GM12878 (cell line): ENCODE results near the gene ZNF304. TPM values are rescaled to one million over a fixed set of nuclear protein-coding genes. Genes with fewer than 3 reads are reported as not detected.

Experiments used
- ATAC-seq: fragments of 200-7000 bp; cut with Tn5 transposase; 3 replicates; pipeline ENCODE4 v1.9.1; 2020; ENCODE audit warnings: mild to moderate bottlenecking, moderate library complexity
- BruUV-seq: library from RNA; stranded (reverse); fragments of 400-500 nt; replicated peaks from 2 replicates; lab custom pipeline; 2021; lab: Mats Ljungman, UMichigan
- CTCF ChIA-PET: fragments of 300-600 bp; sonication (Branson Sonifier 250); formaldehyde crosslinking; extraction: SDS; loops from one replicate; lab custom pipeline; 2021; ENCODE audit warnings: inconsistent platforms; lab: Yijun Ruan, JAX
- POLR2A ChIA-PET: fragments of 350-600 bp; formaldehyde crosslinking; extraction: SDS; loops from one replicate; lab custom pipeline; 2021; ENCODE audit warnings: inconsistent platforms; lab: Charles Lee
- RAD21 ChIA-PET: fragments of 300-600 bp; sonication (Branson Sonifier 250); formaldehyde crosslinking; loops from one replicate; lab custom pipeline; 2023; ENCODE audit warnings: antibody characterized with exemption; ENCODE audit not compliant: unreplicated experiment; lab: Charles Lee
- SMC1A ChIA-PET: fragments of 300-600 bp; sonication (Branson Sonifier 250); formaldehyde crosslinking; loops from one replicate; lab custom pipeline; 2023; ENCODE audit not compliant: unreplicated experiment, uncharacterized antibody; lab: Charles Lee
- DNase-seq: peaks from one replicate; pipeline ENCODE4 v3.0.0-alpha.2; 2011; ENCODE audit warnings: low read depth, low spot score
- FAIRE-seq: peaks from 3 replicates; lab custom pipeline; 2011; peaks lifted over from hg19 to GRCh38; lab: Jason Lieb, UNC
- H2AFZ ChIP-seq: 2 replicates; pipeline ENCODE4 v1.6.0; 2011; ENCODE audit warnings: low read depth, low read length, control low read depth; ENCODE audit not compliant: control insufficient read depth
- H3K27ac ChIP-seq: 2 replicates; pipeline ENCODE4 v1.5.1; 2011; ENCODE audit warnings: control low read depth; ENCODE audit not compliant: control insufficient read depth, insufficient read depth
- H3K27me3 ChIP-seq, 2 experiments: replicated peaks in 1 of 2; 2 replicates each; pipeline versions ENCODE4 v1.6.0 to v1.6.1; 2011; ENCODE audit warnings: low read length in 1 of 2; ENCODE audit not compliant: control insufficient read depth in 2 of 2, insufficient read depth in 2 of 2
- H3K36me3 ChIP-seq, 2 experiments: 2 replicates each; pipeline ENCODE4 v1.5.1; 2011; ENCODE audit warnings: low read length in 1 of 2; ENCODE audit not compliant: control insufficient read depth in 2 of 2, insufficient read depth in 2 of 2
- H3K4me1 ChIP-seq: 2 replicates; pipeline ENCODE4 v1.6.1; 2011; ENCODE audit warnings: mild to moderate bottlenecking, low read length, moderate library complexity, mixed read lengths; ENCODE audit not compliant: control insufficient read depth, insufficient read depth
- H3K4me2 ChIP-seq: 2 replicates; pipeline ENCODE4 v1.6.0; 2011; ENCODE audit warnings: control low read depth; ENCODE audit not compliant: control insufficient read depth, insufficient read depth
- H3K4me3 ChIP-seq: fragments of 200-600 bp; sonication (generic); 2 replicates; pipeline ENCODE4 v1.5.1; 2016
- H3K79me2 ChIP-seq: 2 replicates; pipeline ENCODE4 v1.6.0; 2011; ENCODE audit warnings: low read length; ENCODE audit not compliant: control insufficient read depth, insufficient read depth
- H3K9ac ChIP-seq: 2 replicates; pipeline ENCODE4 v1.8.0; 2011; ENCODE audit warnings: low read length, control low read depth, mixed read lengths; ENCODE audit not compliant: control insufficient read depth, insufficient read depth
- H3K9me3 ChIP-seq: replicated peaks from 3 replicates; pipeline ENCODE4 v1.5.1; 2011; ENCODE audit warnings: mild to moderate bottlenecking, low read length; ENCODE audit not compliant: control insufficient read depth, insufficient read depth
- H4K20me1 ChIP-seq: 2 replicates; pipeline ENCODE4 v1.6.0; 2011; ENCODE audit not compliant: control insufficient read depth, insufficient read depth
- BACH1 ChIP-seq: fragments of 450-650 bp; IDR thresholded peaks from 2 replicates; pipeline ENCODE4 v1.6.1; 2017; ENCODE audit warnings: mild to moderate bottlenecking, borderline replicate concordance
- BCL11A ChIP-seq: IDR thresholded peaks from 2 replicates; pipeline ENCODE4 v1.6.1; 2011; ENCODE audit warnings: low read depth, low read length
- BMI1 ChIP-seq: fragments of 450-650 bp; IDR thresholded peaks from 2 replicates; pipeline ENCODE4 v1.6.1; 2016; ENCODE audit warnings: mild to moderate bottlenecking, moderate library complexity, borderline replicate concordance
- CBFB ChIP-seq: IDR thresholded peaks from 2 replicates; pipeline ENCODE4 v1.6.1; 2016; ENCODE audit warnings: antibody characterized with exemption, low read depth
- EED ChIP-seq: sonication (generic); IDR thresholded peaks from 2 replicates; pipeline ENCODE4 v1.6.1; 2016; ENCODE audit warnings: antibody characterized with exemption, low read depth
- ETV6 ChIP-seq, 2 experiments: fragments of 450-650 bp in 1 of 2; IDR thresholded peaks in 1 of 2; conservative IDR thresholded peaks in 1 of 2; 2 replicates each; pipeline ENCODE4 v1.6.1; 2014; ENCODE audit warnings: antibody characterized with exemption in 1 of 2, borderline replicate concordance in 1 of 2, low read depth in 1 of 2, mild to moderate bottlenecking in 1 of 2, moderate library complexity in 1 of 2
- FOXM1 ChIP-seq: IDR thresholded peaks from 2 replicates; pipeline ENCODE4 v1.6.1; 2012; ENCODE audit warnings: low read depth, mild to moderate bottlenecking, inconsistent platforms, low read length, moderate library complexity
- HDGF ChIP-seq: fragments of 450-650 bp; IDR thresholded peaks from 2 replicates; pipeline ENCODE4 v1.6.1; 2016; ENCODE audit warnings: antibody characterized with exemption
- IRF4 ChIP-seq: IDR thresholded peaks from 2 replicates; pipeline ENCODE4 v1.6.1; 2011; ENCODE audit warnings: low read depth, low read length
- NBN ChIP-seq: fragments of 450-650 bp; IDR thresholded peaks from 2 replicates; pipeline ENCODE4 v1.6.1; 2016
- NFIC ChIP-seq: IDR thresholded peaks from 2 replicates; pipeline ENCODE4 v1.6.1; 2012; ENCODE audit warnings: low read depth, mild to moderate bottlenecking, inconsistent platforms, low read length, moderate library complexity
- NR2C1 ChIP-seq: fragments of 450-650 bp; IDR thresholded peaks from 2 replicates; pipeline ENCODE4 v1.6.1; 2017; ENCODE audit warnings: antibody characterized with exemption, mild to moderate bottlenecking, moderate library complexity
- POLR2A ChIP-seq: IDR thresholded peaks from 2 replicates; pipeline ENCODE4 v1.6.1; 2011; ENCODE audit warnings: low read depth, mild to moderate bottlenecking, low read length
- POU2F2 ChIP-seq: IDR thresholded peaks from 3 replicates; pipeline ENCODE4 v1.6.1; 2011; ENCODE audit warnings: low read depth, mild to moderate bottlenecking, low read length, borderline replicate concordance
- ZNF24 ChIP-seq: fragments of 450-650 bp; IDR thresholded peaks from 2 replicates; pipeline ENCODE4 v1.6.1; 2017; ENCODE audit warnings: antibody characterized with exemption, mild to moderate bottlenecking
- WGBS: methylation state at CpG from one replicate; pipeline ENCODE4 v1.1.6; 2016; ENCODE audit warnings: low lambda C conversion rate; ENCODE audit not compliant: insufficient replicate concordance, insufficient coverage; ENCODE audit errors: missing lambda C conversion rate; 5-methylcytosine and 5-hydroxymethylcytosine counted together
- in situ Hi-C: fragments of 300-500 bp; cut with MboI; formaldehyde crosslinking; loops from 9 replicates; pipeline ENCODE4 v1.14.3; 2018; ENCODE audit warnings: mixed read lengths
- intact Hi-C: fragments of 100-400 bp; cut with micrococcal nuclease; formaldehyde crosslinking; loops from one replicate; pipeline ENCODE4 v1.14.2; 2022; ENCODE audit not compliant: unreplicated experiment
- polyA plus RNA-seq, 11 experiments: library from polyadenylated mRNA; depleted of rRNA in 4 of 11; unstranded in 6 of 11; stranded (reverse) in 5 of 11; fragments of >200 nt; fragmentation: Nextera tagmentation in 4 of 11; fragmentation: Illumina TruSeq in 1 of 11; extraction: Ambion mirVana in 4 of 11; extraction: Trizol in 1 of 11; gene quantifications; 1 replicate in 1 of 11; 2 replicates in 10 of 11; pipeline versions ENCODE4 v1.2.1 to v1.2.3, GENCODE V29; 2011 to 2016; ENCODE audit warnings: inconsistent platforms in 2 of 11, missing spikeins in 2 of 11, low read depth in 1 of 11
- total RNA-seq, 4 experiments: library from RNA; depleted of rRNA in 3 of 4; stranded (reverse); fragments of >200 nt in 3 of 4; fragmentation: Illumina TruSeq in 1 of 4; extraction: Trizol in 1 of 4; gene quantifications; 2 replicates each; pipeline versions ENCODE4 v1.2.1 to v1.2.3, GENCODE V29; 2013 to 2021
- TF ChIP-seq, protein P1 (sequence below): fragments of 450-650 bp; IDR thresholded peaks from 2 replicates; pipeline ENCODE4 v1.6.1; 2016; ENCODE audit warnings: mild to moderate bottlenecking
- TF ChIP-seq, protein P2 (sequence below): fragments of 450-650 bp; formaldehyde crosslinking; IDR thresholded peaks from 2 replicates; pipeline ENCODE4 v1.5.0; 2022; ENCODE audit warnings: mild to moderate bottlenecking, missing genetic modification characterization

Gene ZNF304
- total and polyA plus RNA-seq, 10 of the 15 experiments (the other 5 are each of a cell fraction or from before 2014, with no cell fraction given): 1.1 to 11.6 (median 6.9) TPM

DNA sequence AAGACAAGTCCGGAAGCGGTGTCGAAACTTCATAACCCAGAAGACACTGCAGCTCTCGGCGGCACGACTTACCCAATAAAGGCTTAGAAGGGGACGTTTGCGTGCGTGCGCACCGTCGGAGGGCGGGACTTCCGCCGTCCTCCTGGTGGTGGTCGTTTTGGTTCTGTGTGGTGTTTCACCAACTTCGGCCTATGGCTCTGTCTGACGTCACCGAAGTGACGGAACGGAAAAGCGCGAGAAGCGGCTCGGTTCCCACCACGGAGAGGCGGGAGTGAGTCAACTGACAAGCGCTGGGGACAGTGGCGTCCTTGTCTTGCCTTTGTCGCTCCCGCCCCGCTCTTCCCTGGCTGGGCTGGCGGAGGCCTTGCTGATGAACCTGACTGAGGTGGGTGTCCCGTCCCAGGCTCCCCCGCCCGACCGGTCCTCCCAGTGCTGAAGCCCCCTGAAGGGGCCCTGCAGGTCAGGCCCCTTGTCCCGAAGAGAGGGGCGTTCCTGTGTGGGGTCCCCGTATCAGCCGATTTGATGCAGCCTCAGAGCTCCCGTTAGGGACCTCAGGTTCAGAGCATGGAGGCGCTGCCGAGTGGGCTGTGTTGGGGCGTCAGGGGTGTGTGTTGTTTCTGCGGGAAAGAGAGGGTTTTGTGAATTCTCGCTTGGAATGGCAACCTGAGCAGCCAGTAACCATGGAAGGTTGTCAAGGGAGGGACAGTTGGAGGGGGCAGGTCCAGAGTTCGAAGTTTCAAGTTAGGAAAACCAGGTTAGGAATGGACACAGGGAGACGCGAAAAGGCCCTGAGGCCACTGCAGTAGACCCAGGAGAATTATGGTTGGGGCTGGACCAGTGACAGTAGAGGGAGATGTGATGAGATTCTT is 38.9 kb downstream of the ZNF304 start, which contains the start of gene ZNF548:
TSS of gene ZNF548 (plus strand) at position 125 of the 869 bp plus-strand sequence. CDS start at position 371, 246 bp downstream.
- Histone ChIP-seq H3K27ac (peak within 1 kb of the TSS; percentile 74), H3K9me3 (peaks cover 6% of the 10 kb centered on the region; the same call in 2 of the 3 replicates), H3K4me3 (peak within 1 kb of the TSS; percentile 68), H3K4me1 (peaks cover 7% of the 10 kb centered on the region; the same call in 1 of the 2 replicates), H3K36me3 (peaks cover 2 to 10% of the 10 kb centered on the region in 2 experiments; a peak in 2 of 4 replicates), H3K9ac (peak within 1 kb of the TSS; percentile 84), H3K4me2 (peak within 1 kb of the TSS; percentile 81), H2AFZ (peak within 1 kb of the TSS; percentile 97), H3K79me2 (peaks cover 37% of the 10 kb centered on the region), H3K27me3 (no peaks in the 10 kb centered on the region), H4K20me1 (no peaks in the 10 kb centered on the region)
- ChIA-PET RAD21 (interaction anchor here (0.6 to 1.2 kb wide), 5 partner anchors 10 to 63 kb away, joined by 3 to 5 read pairs (median 3); partner anchors contain the start of genes ZNF304 and ZNF749), SMC1A (interaction anchor here (0.6 to 1.4 kb wide), 7 partner anchors 9 to 223 kb away, joined by 3 to 7 read pairs (median 5); partner anchors contain the start of genes DUXA and ZNF304), POLR2A (interaction anchor here (0.5 to 1.5 kb wide), 4 partner anchors 23 to 44 kb away, joined by 3 to 6 read pairs (median 4); partner anchors contain the start of genes TRAPPC2B, ZNF304 and ZNF547), CTCF (interaction anchor here (0.8 to 2.0 kb wide), 8 partner anchors 12 to 317 kb away, joined by 3 to 7 read pairs (median 4); partner anchors contain the start of genes TRAPPC2B and ZNF547)
- peak; percentile 100 for FAIRE-seq
- TSS peak; percentile 72 for BruUV-seq
- DNase-seq: peak; percentile 93
- in situ Hi-C loops (no loop called here), intact Hi-C loops (loop anchor here (1.0 kb wide), 1 partner anchor 27 kb away; the partner anchor contains the start of genes TRAPPC2B and ZNF547)
- WGBS: 2% methylated on average over 50 of the region's 50 CpGs
- ATAC-seq: peak; percentile 99
- TF ChIP-seq BACH1 (no peak), HDGF (no peak), CBFB (peak; percentile 65; the same call in 1 of the 2 replicates), ETV6 (conservative IDR thresholded peaks at IDR 0.05 in 1 of 2, IDR thresholded peaks at IDR 0.05 in 1 of 2; ENCODE audit: borderline replicate concordance in 1 of 2, low read depth in 1 of 2) (no peak), POLR2A (peak; percentile 84), NFIC (no peak), BMI1 (no peak), ZNF24 (no peak), EED (0 out of 2 replicates have a peak, but pooled peaks have one; percentile 24), BCL11A (no peak), FOXM1 (no peak), IRF4 (peak; percentile 25; the same call in 1 of the 2 replicates), NBN (peak; percentile 91), NR2C1 (no peak), POU2F2 (no peak)
- TF ChIP-seq, protein P1, sequence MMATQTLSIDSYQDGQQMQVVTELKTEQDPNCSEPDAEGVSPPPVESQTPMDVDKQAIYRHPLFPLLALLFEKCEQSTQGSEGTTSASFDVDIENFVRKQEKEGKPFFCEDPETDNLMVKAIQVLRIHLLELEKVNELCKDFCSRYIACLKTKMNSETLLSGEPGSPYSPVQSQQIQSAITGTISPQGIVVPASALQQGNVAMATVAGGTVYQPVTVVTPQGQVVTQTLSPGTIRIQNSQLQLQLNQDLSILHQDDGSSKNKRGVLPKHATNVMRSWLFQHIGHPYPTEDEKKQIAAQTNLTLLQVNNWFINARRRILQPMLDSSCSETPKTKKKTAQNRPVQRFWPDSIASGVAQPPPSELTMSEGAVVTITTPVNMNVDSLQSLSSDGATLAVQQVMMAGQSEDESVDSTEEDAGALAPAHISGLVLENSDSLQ: peak; percentile 76
- TF ChIP-seq, protein P2, sequence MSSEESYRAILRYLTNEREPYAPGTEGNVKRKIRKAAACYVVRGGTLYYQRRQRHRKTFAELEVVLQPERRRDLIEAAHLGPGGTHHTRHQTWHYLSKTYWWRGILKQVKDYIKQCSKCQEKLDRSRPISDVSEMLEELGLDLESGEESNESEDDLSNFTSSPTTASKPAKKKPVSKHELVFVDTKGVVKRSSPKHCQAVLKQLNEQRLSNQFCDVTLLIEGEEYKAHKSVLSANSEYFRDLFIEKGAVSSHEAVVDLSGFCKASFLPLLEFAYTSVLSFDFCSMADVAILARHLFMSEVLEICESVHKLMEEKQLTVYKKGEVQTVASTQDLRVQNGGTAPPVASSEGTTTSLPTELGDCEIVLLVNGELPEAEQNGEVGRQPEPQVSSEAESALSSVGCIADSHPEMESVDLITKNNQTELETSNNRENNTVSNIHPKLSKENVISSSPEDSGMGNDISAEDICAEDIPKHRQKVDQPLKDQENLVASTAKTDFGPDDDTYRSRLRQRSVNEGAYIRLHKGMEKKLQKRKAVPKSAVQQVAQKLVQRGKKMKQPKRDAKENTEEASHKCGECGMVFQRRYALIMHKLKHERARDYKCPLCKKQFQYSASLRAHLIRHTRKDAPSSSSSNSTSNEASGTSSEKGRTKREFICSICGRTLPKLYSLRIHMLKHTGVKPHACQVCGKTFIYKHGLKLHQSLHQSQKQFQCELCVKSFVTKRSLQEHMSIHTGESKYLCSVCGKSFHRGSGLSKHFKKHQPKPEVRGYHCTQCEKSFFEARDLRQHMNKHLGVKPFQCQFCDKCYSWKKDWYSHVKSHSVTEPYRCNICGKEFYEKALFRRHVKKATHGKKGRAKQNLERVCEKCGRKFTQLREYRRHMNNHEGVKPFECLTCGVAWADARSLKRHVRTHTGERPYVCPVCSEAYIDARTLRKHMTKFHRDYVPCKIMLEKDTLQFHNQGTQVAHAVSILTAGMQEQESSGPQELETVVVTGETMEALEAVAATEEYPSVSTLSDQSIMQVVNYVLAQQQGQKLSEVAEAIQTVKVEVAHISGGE (CRISPR knock-in tag): no peak
